ENCODE data around the gene PIGX. TPM values are rescaled to one million over a fixed set of nuclear protein-coding genes. Genes with fewer than 3 reads are reported as not detected.

The PIGX gene
- total RNA-seq, 2 donors from 2014 or later = 16.6 to 41.5 TPM

DNA sequence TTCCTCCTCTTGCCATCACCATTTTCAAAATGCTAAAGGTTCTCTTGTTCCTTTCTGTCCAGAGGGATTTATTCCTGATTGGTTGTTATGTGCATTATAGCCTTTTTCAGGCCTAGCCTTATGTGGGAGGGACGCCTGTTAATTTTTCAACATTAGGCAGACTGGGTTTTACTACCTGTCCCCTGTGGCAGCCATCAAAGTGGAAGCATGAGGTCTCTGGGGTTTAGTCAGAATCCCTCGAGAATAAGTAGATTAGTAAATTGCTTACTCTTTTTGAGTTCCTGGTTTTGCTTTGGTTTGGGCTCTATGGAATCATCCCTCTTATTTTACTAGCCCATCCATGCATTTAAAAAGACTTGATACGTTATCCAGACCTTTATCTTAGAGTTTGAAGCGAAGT lies 59.9 kb downstream of the PIGX start:
- WGBS, 2 donors = 84% methylated on average over 4 of the region's 4 CpGs
- H3K27ac ChIP-seq = no peak overlapping the region

DNA sequence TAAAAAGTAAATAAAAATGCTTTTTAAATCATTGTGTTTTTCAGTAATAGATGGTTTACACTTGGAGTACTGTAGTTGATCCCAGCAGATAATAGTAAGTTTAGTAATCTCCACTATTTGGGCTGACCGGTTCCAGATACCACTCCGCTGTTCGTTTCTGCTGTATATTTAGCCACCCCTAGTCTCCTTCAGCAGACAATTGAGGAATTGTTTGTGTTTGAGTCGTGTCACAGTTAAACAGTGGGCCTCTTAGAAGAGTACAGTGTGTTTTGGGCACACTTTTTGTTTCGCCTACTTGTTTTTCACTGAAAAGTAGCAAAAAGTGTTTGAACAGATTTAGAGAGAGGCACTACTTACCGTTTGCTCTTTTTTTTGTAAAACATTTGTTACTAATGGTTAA lies 60.7 kb downstream of the PIGX start:
- no peaks in the 10 kb centered on the region for H3K9me3 ChIP-seq
- no peak for ATAC-seq
- no peak overlapping the region for H3K27ac ChIP-seq
- peaks cover 3% of the 10 kb centered on the region for H3K4me1 ChIP-seq
- 74 to 77% methylated on average over 6 of the region's 6 CpGs for WGBS, 2 donors
- DNase-seq = no peak
- H3K4me3 ChIP-seq = no peak overlapping the region
- intact Hi-C loops (cut with DNase I) = no loop called here
- no peaks in the 10 kb centered on the region for H3K27me3 ChIP-seq
- no peaks in the 10 kb centered on the region for H3K36me3 ChIP-seq (replicated peaks in 1 of 2; ENCODE audit: insufficient read depth in 1 of 2, low read depth in 2 of 2)
- TF ChIP-seq, protein P1, sequence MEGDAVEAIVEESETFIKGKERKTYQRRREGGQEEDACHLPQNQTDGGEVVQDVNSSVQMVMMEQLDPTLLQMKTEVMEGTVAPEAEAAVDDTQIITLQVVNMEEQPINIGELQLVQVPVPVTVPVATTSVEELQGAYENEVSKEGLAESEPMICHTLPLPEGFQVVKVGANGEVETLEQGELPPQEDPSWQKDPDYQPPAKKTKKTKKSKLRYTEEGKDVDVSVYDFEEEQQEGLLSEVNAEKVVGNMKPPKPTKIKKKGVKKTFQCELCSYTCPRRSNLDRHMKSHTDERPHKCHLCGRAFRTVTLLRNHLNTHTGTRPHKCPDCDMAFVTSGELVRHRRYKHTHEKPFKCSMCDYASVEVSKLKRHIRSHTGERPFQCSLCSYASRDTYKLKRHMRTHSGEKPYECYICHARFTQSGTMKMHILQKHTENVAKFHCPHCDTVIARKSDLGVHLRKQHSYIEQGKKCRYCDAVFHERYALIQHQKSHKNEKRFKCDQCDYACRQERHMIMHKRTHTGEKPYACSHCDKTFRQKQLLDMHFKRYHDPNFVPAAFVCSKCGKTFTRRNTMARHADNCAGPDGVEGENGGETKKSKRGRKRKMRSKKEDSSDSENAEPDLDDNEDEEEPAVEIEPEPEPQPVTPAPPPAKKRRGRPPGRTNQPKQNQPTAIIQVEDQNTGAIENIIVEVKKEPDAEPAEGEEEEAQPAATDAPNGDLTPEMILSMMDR (IDR thresholded peaks at IDR 0.05) = no peak
- TF ChIP-seq POLR2A (IDR thresholded peaks at IDR 0.05) = no peak

More for the DNA sequence above, 59.9 kb downstream of the PIGX start:
- DNase-seq = no peak
- peaks cover 3% of the 10 kb centered on the region for H3K4me1 ChIP-seq
- no peaks in the 10 kb centered on the region for H3K9me3 ChIP-seq
- H3K4me3 ChIP-seq = no peak overlapping the region
- no peak for ATAC-seq
- no peak for TF ChIP-seq POLR2A (IDR thresholded peaks at IDR 0.05)
- TF ChIP-seq, protein P1 (IDR thresholded peaks at IDR 0.05) = no peak
- intact Hi-C loops (cut with DNase I) = no loop called here
- H3K36me3 ChIP-seq (replicated peaks in 1 of 2; ENCODE audit: insufficient read depth in 1 of 2, low read depth in 2 of 2) = no peaks in the 10 kb centered on the region
- no peaks in the 10 kb centered on the region for H3K27me3 ChIP-seq

DNA sequence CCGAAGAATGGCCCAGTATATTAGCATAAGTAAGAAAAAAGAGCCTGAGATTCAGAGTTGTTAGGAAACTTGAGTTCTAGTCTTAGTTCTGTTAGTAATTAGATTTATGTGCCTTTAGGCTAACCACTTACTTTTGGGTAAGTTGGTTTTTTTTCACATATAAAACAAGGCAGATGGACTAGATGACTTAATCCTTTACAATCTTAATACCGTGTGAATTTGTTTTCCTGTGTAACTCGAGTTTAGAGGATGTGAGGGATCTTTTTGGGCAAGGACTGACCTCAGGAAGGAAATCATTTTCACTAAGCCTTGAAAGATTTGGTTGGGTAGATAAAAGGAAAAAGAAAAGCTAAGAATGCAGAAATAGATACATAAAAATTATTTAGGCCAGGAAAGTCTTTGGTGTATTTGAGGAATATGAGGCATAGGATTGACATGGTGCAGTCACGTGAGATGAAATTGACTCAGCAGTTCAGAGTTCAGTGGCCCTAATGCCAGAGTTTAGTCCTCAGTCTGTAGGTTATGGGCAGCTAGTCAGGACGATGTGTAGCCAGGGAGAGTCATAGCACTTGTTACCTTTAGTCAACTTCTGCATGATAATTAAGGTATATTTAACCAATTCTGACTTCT lies 62.1 kb downstream of the PIGX start:
- TF ChIP-seq, protein P1 (IDR thresholded peaks at IDR 0.05) = no peak
- no peak for TF ChIP-seq POLR2A (IDR thresholded peaks at IDR 0.05)
- Histone ChIP-seq H3K36me3 (replicated peaks in 1 of 2; ENCODE audit: insufficient read depth in 1 of 2, low read depth in 2 of 2) (no peaks in the 10 kb centered on the region), H3K4me3 (no peak overlapping the region), H3K9me3 (no peaks in the 10 kb centered on the region), H3K27ac (no peak overlapping the region), H3K4me1 (peaks cover 3% of the 10 kb centered on the region), H3K27me3 (no peaks in the 10 kb centered on the region)
- ATAC-seq = no peak
- WGBS, 2 donors = 71 to 74% methylated on average over 5 of the region's 5 CpGs
- intact Hi-C loops (cut with DNase I) = no loop called here
- DNase-seq = no peak

DNA sequence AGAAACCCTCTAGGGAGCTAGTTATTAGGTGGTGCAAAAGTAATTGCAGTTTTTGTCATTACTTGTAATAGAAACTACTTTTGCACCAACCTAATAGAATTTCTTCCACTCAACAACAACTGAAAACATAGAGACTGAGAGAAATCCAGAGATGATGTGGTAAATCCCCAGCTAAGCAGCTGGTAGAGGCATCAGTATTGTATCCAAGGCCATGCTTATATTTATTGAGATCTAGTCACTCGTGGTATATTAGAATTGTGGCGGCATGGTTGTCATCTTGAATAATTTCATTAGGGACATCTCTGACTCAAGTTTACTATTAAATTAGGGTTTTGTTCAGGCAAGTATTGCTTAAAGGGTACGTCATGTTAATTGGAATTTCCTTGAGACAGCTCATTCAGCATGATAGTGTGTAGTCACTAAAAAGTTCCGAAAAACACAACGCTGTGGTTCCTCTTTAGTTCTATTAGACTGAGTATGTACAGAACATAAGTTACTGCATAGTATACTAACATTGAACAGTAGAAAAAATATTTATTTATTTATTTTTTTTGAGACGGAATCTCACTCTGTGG lies 62.8 kb downstream of the PIGX start:
- peaks cover 3% of the 10 kb centered on the region for H3K4me1 ChIP-seq
- intact Hi-C loops (cut with DNase I) = no loop called here
- DNase-seq = no peak
- ATAC-seq = no peak
- H3K36me3 ChIP-seq (replicated peaks in 1 of 2; ENCODE audit: insufficient read depth in 1 of 2, low read depth in 2 of 2) = no peaks in the 10 kb centered on the region
- H3K4me3 ChIP-seq = no peak overlapping the region
- H3K9me3 ChIP-seq = no peaks in the 10 kb centered on the region
- TF ChIP-seq POLR2A (IDR thresholded peaks at IDR 0.05) = no peak
- TF ChIP-seq, protein P1 (IDR thresholded peaks at IDR 0.05) = no peak
- WGBS, 2 donors = 93 to 94% methylated on average over 6 of the region's 6 CpGs
- no peaks in the 10 kb centered on the region for H3K27me3 ChIP-seq
- H3K27ac ChIP-seq = no peak overlapping the region

DNA sequence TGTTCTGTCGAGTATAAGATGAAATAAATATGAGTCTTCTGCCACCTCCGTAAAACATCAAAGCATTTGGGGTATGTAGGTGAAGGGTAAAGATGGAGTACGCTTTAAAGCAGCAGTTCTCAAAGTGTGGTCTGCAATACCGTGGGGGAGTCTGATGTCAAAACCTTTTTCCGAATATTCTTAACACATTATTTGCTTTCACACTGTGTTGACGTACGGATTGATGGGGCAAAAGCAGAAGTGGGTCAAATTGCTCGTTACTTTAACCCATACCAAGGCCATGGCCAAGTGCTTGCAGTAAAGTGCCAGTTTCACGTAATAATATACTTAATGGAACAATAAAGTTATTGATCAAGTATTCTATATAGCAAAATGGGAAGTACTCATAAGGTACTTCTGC lies 63.8 kb downstream of the PIGX start:
- Histone ChIP-seq H3K4me1 (peaks cover 3% of the 10 kb centered on the region), H3K36me3 (replicated peaks in 1 of 2; ENCODE audit: insufficient read depth in 1 of 2, low read depth in 2 of 2) (no peaks in the 10 kb centered on the region), H3K27ac (no peak overlapping the region), H3K9me3 (no peaks in the 10 kb centered on the region), H3K4me3 (no peak overlapping the region), H3K27me3 (no peaks in the 10 kb centered on the region)
- DNase-seq = no peak
- intact Hi-C loops (cut with DNase I) = no loop called here
- TF ChIP-seq, protein P1 (IDR thresholded peaks at IDR 0.05) = no peak
- no peak for TF ChIP-seq POLR2A (IDR thresholded peaks at IDR 0.05)
- WGBS, 2 donors = 80 to 89% methylated on average over 9 of the region's 9 CpGs
- ATAC-seq = no peak

Measured in body of pancreas (tissue), 4 donors.